HEK293 (cell line): ENCODE data around the gene FAH.

Experiments
- CTCF ChIP-seq: fragments of 450-650 bp; formaldehyde crosslinking; IDR thresholded peaks from 2 replicates; pipeline ENCODE4 v1.5.1; 2016; ENCODE audit warnings: missing biosample characterization, missing genetic modification characterization
- GLI2 ChIP-seq: fragments of 450-650 bp; formaldehyde crosslinking; IDR thresholded peaks from 2 replicates; pipeline ENCODE4; 2017; ENCODE audit warnings: missing biosample characterization, missing genetic modification characterization, low read depth, borderline replicate concordance
- KLF16 ChIP-seq: fragments of 450-650 bp; formaldehyde crosslinking; IDR thresholded peaks from 2 replicates; pipeline ENCODE4 v1.5.1; 2017; ENCODE audit warnings: missing biosample characterization, missing genetic modification characterization
- ZNF169 ChIP-seq: fragments of 450-650 bp; formaldehyde crosslinking; IDR thresholded peaks from 2 replicates; pipeline ENCODE4 v1.5.1; 2016; ENCODE audit warnings: missing biosample characterization, missing genetic modification characterization
- ZNF239 ChIP-seq: fragments of 450-650 bp; formaldehyde crosslinking; IDR thresholded peaks from 2 replicates; pipeline ENCODE4 v1.5.1; 2016; ENCODE audit warnings: missing biosample characterization, missing genetic modification characterization
- TF ChIP-seq, protein P1 (sequence below): fragments of 450-650 bp; formaldehyde crosslinking; IDR thresholded peaks from 2 replicates; pipeline ENCODE4 v1.5.1; 2016; ENCODE audit warnings: missing biosample characterization, missing genetic modification characterization, low read depth
- TF ChIP-seq, protein P2 (sequence below): fragments of 450-650 bp; formaldehyde crosslinking; IDR thresholded peaks from 2 replicates; pipeline ENCODE4 v1.5.1; 2016; ENCODE audit warnings: missing biosample characterization, missing genetic modification characterization

- TF ChIP-seq CTCF (tag by site-specific recombination) (no peak), ZNF169 (tag by site-specific recombination) (no peak), GLI2 (tag by site-specific recombination) (no peak), KLF16 (tag by site-specific recombination) (peak; percentile 75; the same call in 1 of the 2 replicates), ZNF239 (tag by site-specific recombination) (no peak)
- TF ChIP-seq, protein P1, sequence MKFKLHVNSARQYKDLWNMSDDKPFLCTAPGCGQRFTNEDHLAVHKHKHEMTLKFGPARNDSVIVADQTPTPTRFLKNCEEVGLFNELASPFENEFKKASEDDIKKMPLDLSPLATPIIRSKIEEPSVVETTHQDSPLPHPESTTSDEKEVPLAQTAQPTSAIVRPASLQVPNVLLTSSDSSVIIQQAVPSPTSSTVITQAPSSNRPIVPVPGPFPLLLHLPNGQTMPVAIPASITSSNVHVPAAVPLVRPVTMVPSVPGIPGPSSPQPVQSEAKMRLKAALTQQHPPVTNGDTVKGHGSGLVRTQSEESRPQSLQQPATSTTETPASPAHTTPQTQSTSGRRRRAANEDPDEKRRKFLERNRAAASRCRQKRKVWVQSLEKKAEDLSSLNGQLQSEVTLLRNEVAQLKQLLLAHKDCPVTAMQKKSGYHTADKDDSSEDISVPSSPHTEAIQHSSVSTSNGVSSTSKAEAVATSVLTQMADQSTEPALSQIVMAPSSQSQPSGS, result no peak
- TF ChIP-seq, protein P2, sequence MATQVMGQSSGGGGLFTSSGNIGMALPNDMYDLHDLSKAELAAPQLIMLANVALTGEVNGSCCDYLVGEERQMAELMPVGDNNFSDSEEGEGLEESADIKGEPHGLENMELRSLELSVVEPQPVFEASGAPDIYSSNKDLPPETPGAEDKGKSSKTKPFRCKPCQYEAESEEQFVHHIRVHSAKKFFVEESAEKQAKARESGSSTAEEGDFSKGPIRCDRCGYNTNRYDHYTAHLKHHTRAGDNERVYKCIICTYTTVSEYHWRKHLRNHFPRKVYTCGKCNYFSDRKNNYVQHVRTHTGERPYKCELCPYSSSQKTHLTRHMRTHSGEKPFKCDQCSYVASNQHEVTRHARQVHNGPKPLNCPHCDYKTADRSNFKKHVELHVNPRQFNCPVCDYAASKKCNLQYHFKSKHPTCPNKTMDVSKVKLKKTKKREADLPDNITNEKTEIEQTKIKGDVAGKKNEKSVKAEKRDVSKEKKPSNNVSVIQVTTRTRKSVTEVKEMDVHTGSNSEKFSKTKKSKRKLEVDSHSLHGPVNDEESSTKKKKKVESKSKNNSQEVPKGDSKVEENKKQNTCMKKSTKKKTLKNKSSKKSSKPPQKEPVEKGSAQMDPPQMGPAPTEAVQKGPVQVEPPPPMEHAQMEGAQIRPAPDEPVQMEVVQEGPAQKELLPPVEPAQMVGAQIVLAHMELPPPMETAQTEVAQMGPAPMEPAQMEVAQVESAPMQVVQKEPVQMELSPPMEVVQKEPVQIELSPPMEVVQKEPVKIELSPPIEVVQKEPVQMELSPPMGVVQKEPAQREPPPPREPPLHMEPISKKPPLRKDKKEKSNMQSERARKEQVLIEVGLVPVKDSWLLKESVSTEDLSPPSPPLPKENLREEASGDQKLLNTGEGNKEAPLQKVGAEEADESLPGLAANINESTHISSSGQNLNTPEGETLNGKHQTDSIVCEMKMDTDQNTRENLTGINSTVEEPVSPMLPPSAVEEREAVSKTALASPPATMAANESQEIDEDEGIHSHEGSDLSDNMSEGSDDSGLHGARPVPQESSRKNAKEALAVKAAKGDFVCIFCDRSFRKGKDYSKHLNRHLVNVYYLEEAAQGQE (tag by site-specific recombination), result no peak
These were observed at the start of gene FAH for GRCh38 chr15:80152896-80153876.
